ENCODE measurements around the gene PTPRE. TPM values are rescaled to one million over a fixed set of nuclear protein-coding genes. Genes with fewer than 3 reads are reported as not detected.

The PTPRE gene
- total RNA-seq, 2 experiments from 2014 or later: 19.9 to 22.3 TPM

GRCh38 chr10:127909716-127910463 is 3.0 kb downstream of the PTPRE start:
- H3K9me3 Mint-ChIP-seq: no peaks in the 10 kb centered on the region
- DNase-seq: no peak
- CTCF ChIA-PET: interaction anchor here (0.6 to 8.9 kb wide), 2 partner anchors 16 to 100 kb away, joined by 3 to 188 read pairs; no protein-coding TSS in a partner anchor
- no peak overlapping the region for H3K4me3 Mint-ChIP-seq
- intact Hi-C loops (cut with micrococcal nuclease): loop anchor here (10.0 kb wide), 1 partner anchor 255 kb away; no protein-coding TSS in a partner anchor
- no peak overlapping the region for H3K27ac Mint-ChIP-seq
- TF ChIP-seq CTCF (IDR thresholded peaks at IDR 0.05): no peak
- H3K27me3 Mint-ChIP-seq: peaks cover 30% of the 10 kb centered on the region
- POLR2A ChIA-PET: no interaction called here
- no peak for ATAC-seq
- no peaks in the 10 kb centered on the region for H3K36me3 Mint-ChIP-seq (ENCODE audit: low read depth)
- no peaks in the 10 kb centered on the region for H3K4me1 Mint-ChIP-seq (ENCODE audit: low read depth)

- H3K4me3 Mint-ChIP-seq: no peak overlapping the region
- no peak for TF ChIP-seq CTCF (IDR thresholded peaks at IDR 0.05)
- ChIA-PET CTCF (interaction anchor here (0.6 to 8.9 kb wide), 2 partner anchors 16 to 100 kb away, joined by 3 to 188 read pairs; no protein-coding TSS in a partner anchor), POLR2A (no interaction called here)
- ATAC-seq (no peak), DNase-seq (no peak)
- H3K27me3 Mint-ChIP-seq: peaks cover 27% of the 10 kb centered on the region
- no peaks in the 10 kb centered on the region for H3K9me3 Mint-ChIP-seq
- H3K36me3 Mint-ChIP-seq (ENCODE audit: low read depth): no peaks in the 10 kb centered on the region
- H3K27ac Mint-ChIP-seq: no peak overlapping the region
- intact Hi-C loops (cut with micrococcal nuclease): no loop called here
- H3K4me1 Mint-ChIP-seq (ENCODE audit: low read depth): no peaks in the 10 kb centered on the region
Measured at GRCh38 chr10:127910464-127910770, 3.5 kb downstream of the PTPRE start.

GRCh38 chr10:127911218-127911866 is 4.4 kb downstream of the PTPRE start:
- no peak for TF ChIP-seq CTCF (IDR thresholded peaks at IDR 0.05)
- CTCF ChIA-PET: interaction anchor here (8.9 kb wide), 1 partner anchor 99 kb away, joined by 188 read pairs; no protein-coding TSS in a partner anchor

GRCh38 chr10:127911867-127912257 is 5.0 kb downstream of the PTPRE start:
- Mint-ChIP-seq H3K4me3 (no peak overlapping the region), H3K36me3 (ENCODE audit: low read depth) (no peaks in the 10 kb centered on the region), H3K27me3 (peaks cover 15% of the 10 kb centered on the region), H3K27ac (no peak overlapping the region), H3K9me3 (no peaks in the 10 kb centered on the region), H3K4me1 (ENCODE audit: low read depth) (no peaks in the 10 kb centered on the region)
- POLR2A ChIA-PET: no interaction called here
- CTCF ChIA-PET: interaction anchor here (8.9 kb wide), 1 partner anchor 98 kb away, joined by 188 read pairs; no protein-coding TSS in a partner anchor
- intact Hi-C loops (cut with micrococcal nuclease): no loop called here
- no peak for DNase-seq
- TF ChIP-seq CTCF (IDR thresholded peaks at IDR 0.05): no peak
- ATAC-seq: no peak

More at GRCh38 chr10:127911218-127911866, 4.4 kb downstream of the PTPRE start:
- ATAC-seq (no peak), DNase-seq (no peak)
- H3K4me1 Mint-ChIP-seq (ENCODE audit: low read depth): no peaks in the 10 kb centered on the region
- H3K4me3 Mint-ChIP-seq: no peak overlapping the region
- POLR2A ChIA-PET: no interaction called here
- H3K27ac Mint-ChIP-seq: no peak overlapping the region
- no peaks in the 10 kb centered on the region for H3K36me3 Mint-ChIP-seq (ENCODE audit: low read depth)
- intact Hi-C loops (cut with micrococcal nuclease): no loop called here
- peaks cover 19% of the 10 kb centered on the region for H3K27me3 Mint-ChIP-seq
- H3K9me3 Mint-ChIP-seq: no peaks in the 10 kb centered on the region

All from activated CD8-positive, alpha-beta T cell treated with anti-CD3 and anti-CD28 coated beads for 36 hours (primary cell).